Lung (tissue), 12 donors: ENCODE results near the gene C19orf44. TPM values are rescaled to one million over a fixed set of nuclear protein-coding genes. Genes with fewer than 3 reads are reported as not detected.
"Not testable (repeated sequence)": the region's sequence is repeated elsewhere in the genome, so short reads cannot be mapped to it uniquely, and the experiment has no call there.

Experiments
- ATAC-seq: fragments of 200-7000 bp; cut with Tn5 transposase; one replicate; pipeline ENCODE4 v1.9.1; 2020; ENCODE audit warnings: moderate number of reproducible peaks; ENCODE audit not compliant: insufficient read depth, low FRiP score
- DNase-seq, 3 donors: peaks; one replicate each; pipeline ENCODE4 v3.0.0-alpha.2; 2013 to 2017
- H3K27ac ChIP-seq, 2 donors: one replicate each; pipeline ENCODE4 v1.5.1; 2013; ENCODE audit warnings: mild to moderate bottlenecking in 2 of 2, moderate library complexity in 2 of 2, control low read depth in 1 of 2, inconsistent platforms in 1 of 2, low read depth in 1 of 2, low read length in 1 of 2
- H3K27me3 ChIP-seq, 3 donors: one replicate each; pipeline ENCODE4 v1.5.1; 2013; ENCODE audit warnings: low read length in 2 of 3; ENCODE audit not compliant: control insufficient read depth in 3 of 3, insufficient read depth in 3 of 3
- H3K36me3 ChIP-seq, 4 donors: one replicate each; pipeline ENCODE4 v1.5.1; 2013; ENCODE audit warnings: low read length in 4 of 4, mild to moderate bottlenecking in 1 of 4, moderate library complexity in 1 of 4; ENCODE audit not compliant: control insufficient read depth in 4 of 4, insufficient read depth in 4 of 4
- H3K4me1 ChIP-seq, 5 donors: one replicate each; pipeline ENCODE4 v1.5.1; 2013; ENCODE audit warnings: low read length in 5 of 5, mild to moderate bottlenecking in 2 of 5, moderate library complexity in 1 of 5; ENCODE audit not compliant: control insufficient read depth in 5 of 5, insufficient read depth in 5 of 5
- H3K4me3 ChIP-seq: one replicate; pipeline ENCODE4 v1.5.1; 2013; ENCODE audit warnings: mild to moderate bottlenecking, control low read depth, moderate library complexity
- H3K9ac ChIP-seq, 2 donors: one replicate each; pipeline ENCODE4 v1.5.1; 2013; ENCODE audit warnings: low read length in 2 of 2, control low read depth in 1 of 2; ENCODE audit not compliant: insufficient read depth in 1 of 2
- H3K9me3 ChIP-seq, 4 donors: one replicate each; pipeline ENCODE4 v1.5.1; 2013; ENCODE audit warnings: low read length in 3 of 4, mild to moderate bottlenecking in 1 of 4, moderate library complexity in 1 of 4; ENCODE audit not compliant: control insufficient read depth in 4 of 4, insufficient read depth in 3 of 4
- CTCF ChIP-seq: IDR thresholded peaks from 2 replicates; pipeline ENCODE4 v1.5.1; 2012; ENCODE audit warnings: mild to moderate bottlenecking; ENCODE audit errors: control extremely low read depth, extremely low read depth
- WGBS, 2 donors: extraction: QIAGEN DNeasy Blood & Tissue Kit; methylation state at CpG; one replicate each; pipeline ENCODE4 v1.1.7; 2013; 5-methylcytosine and 5-hydroxymethylcytosine counted together
- polyA plus RNA-seq, 2 donors: library from polyadenylated mRNA; stranded (reverse); fragments of 200-250 nt; gene quantifications; one replicate each; pipeline ENCODE4 v1.2.1, GENCODE V29; 2013
- total RNA-seq, 2 donors: library from RNA; depleted of rRNA in 1 of 2; stranded (reverse); fragments of >200 nt in 1 of 2; gene quantifications; one replicate each; pipeline ENCODE4 v1.2.1, GENCODE V29; 2014 to 2021
- donor health status: control.
- donor health status: control.
- donor health status: Bipolar disorder and iron deficiency.
- donor health status: healthy.
- donor health status: DM: yes; HTN: yes; CAD: no.

Gene C19orf44
- total and polyA plus RNA-seq, 4 donors: 3.1 to 9.4 (median 4.6) TPM

GRCh38 chr19:16497837-16498236, 1.6 kb downstream of the C19orf44 start:
- no peak for ATAC-seq
- no peak for DNase-seq
- H3K4me3 ChIP-seq: no peak overlapping the region
- no peak overlapping the region for H3K27ac ChIP-seq
- peaks cover 0 to 10% (median 2%) of the 10 kb centered on the region in 4 donors for H3K36me3 ChIP-seq
- no peak for TF ChIP-seq CTCF
- H3K9me3 ChIP-seq: no peaks in the 10 kb centered on the region
- H3K4me1 ChIP-seq: peaks cover 0 to 5% (median 4%) of the 10 kb centered on the region in 5 donors
- H3K9ac ChIP-seq: no peak overlapping the region
- WGBS, 2 donors: 93 to 96% methylated on average over 6 of the region's 6 CpGs
- H3K27me3 ChIP-seq: no peaks in the 10 kb centered on the region

- Histone ChIP-seq H3K9ac (no peak overlapping the region), H3K4me3 (no peak overlapping the region), H3K27ac (no peak overlapping the region), H3K27me3 (no peaks in the 10 kb centered on the region), H3K4me1 (peaks cover 0 to 3% (median 1%) of the 10 kb centered on the region in 5 donors), H3K36me3 (peaks cover 11 to 24% (median 13%) of the 10 kb centered on the region in 4 donors), H3K9me3 (no peaks in the 10 kb centered on the region)
- DNase-seq: no peak
- TF ChIP-seq CTCF: no peak
- WGBS, 2 donors: 89 to 90% methylated on average over 3 of the region's 3 CpGs
- ATAC-seq: no peak
These were observed 8.1 kb downstream of the C19orf44 start for GRCh38 chr19:16504271-16504670.

GRCh38 chr19:16506161-16506560, 10.0 kb downstream of the C19orf44 start:
- H3K4me3 ChIP-seq, DNase-seq, H3K9ac ChIP-seq, H3K27me3 ChIP-seq, H3K9me3 ChIP-seq, H3K27ac ChIP-seq, ATAC-seq: not testable (repeated sequence)
- H3K4me1 ChIP-seq: peaks cover 0 to 14% (median 7%) of the 10 kb centered on the region in 5 donors
- 92 to 95% methylated on average over 11 of the region's 11 CpGs for WGBS, 2 donors
- peaks cover 11 to 22% (median 21%) of the 10 kb centered on the region in 4 donors for H3K36me3 ChIP-seq

- Histone ChIP-seq H3K27me3 (no peaks in the 10 kb centered on the region), H3K27ac (no peak overlapping the region), H3K4me1 (peaks cover 0 to 14% (median 7%) of the 10 kb centered on the region in 5 donors), H3K36me3 (peaks cover 11 to 22% (median 20%) of the 10 kb centered on the region in 4 donors), H3K9ac (no peak overlapping the region), H3K4me3 (no peak overlapping the region), H3K9me3 (no peaks in the 10 kb centered on the region)
- TF ChIP-seq CTCF: no peak
- DNase-seq (no peak), ATAC-seq (no peak)
- WGBS, 2 donors: 84 to 90% methylated on average over 6 of the region's 6 CpGs
These were observed 10.8 kb downstream of the C19orf44 start for GRCh38 chr19:16506961-16507360.
